Stomach (tissue), 9 donors: Measurements from ENCODE around the gene UBE2C. TPM values are rescaled to one million over a fixed set of nuclear protein-coding genes. Genes with fewer than 3 reads are reported as not detected.

Experiments used
- DNase-seq, 2 donors: peaks; one replicate each; pipeline versions ENCODE4 v3.0.0 to v3.0.0-alpha.2; 2013 to 2019
- H3K27ac ChIP-seq, 5 donors: fragments of 200-600 bp in 4 of 5; sonication (generic) in 4 of 5; one replicate each; pipeline ENCODE4 v1.5.1; 2013 to 2019; ENCODE audit warnings: mild to moderate bottlenecking in 1 of 5, moderate library complexity in 1 of 5
- H3K27me3 ChIP-seq, 3 donors: fragments of 200-600 bp; sonication (generic); one replicate each; pipeline ENCODE4 v1.5.1; 2017 to 2019; ENCODE audit warnings: mixed run types in 1 of 3
- H3K36me3 ChIP-seq, 4 donors: fragments of 200-600 bp; sonication (generic); 1 replicate in 3 of 4; 2 replicates in 1 of 4; pipeline ENCODE4 v1.5.1; 2016 to 2019
- H3K4me1 ChIP-seq, 4 donors: fragments of 200-600 bp; sonication (generic); one replicate each; pipeline ENCODE4 v1.5.1; 2016 to 2019
- H3K4me3 ChIP-seq, 4 donors: fragments of 200-600 bp; sonication (generic) in 3 of 4; one replicate each; pipeline ENCODE4 v1.5.1; 2016 to 2019; ENCODE audit warnings: mild to moderate bottlenecking in 1 of 4
- H3K9me3 ChIP-seq, 4 donors: fragments of 200-600 bp; sonication (generic); one replicate each; pipeline ENCODE4 v1.5.1; 2016 to 2019
- CTCF ChIP-seq, 7 experiments: fragments of 450-650 bp in 4 of 7; fragments of 200-600 bp in 3 of 7; sonication (generic) in 3 of 7; IDR thresholded peaks; one replicate each; pipeline ENCODE4 v1.5.1; 2016 to 2019; ENCODE audit warnings: antibody characterized with exemption in 7 of 7, control low read depth in 2 of 7, mild to moderate bottlenecking in 1 of 7
- EP300 ChIP-seq: sonication (generic); formaldehyde crosslinking; IDR thresholded peaks from one replicate; pipeline ENCODE4 v1.6.1; 2017; ENCODE audit warnings: antibody characterized with exemption
- POLR2A ChIP-seq, 4 donors: fragments of 450-650 bp; IDR thresholded peaks; one replicate each; pipeline ENCODE4 v1.6.1; 2016; ENCODE audit warnings: antibody characterized with exemption in 4 of 4, control low read depth in 2 of 4, mild to moderate bottlenecking in 1 of 4, moderate library complexity in 1 of 4
- POLR2AphosphoS5 ChIP-seq, 3 donors: sonication (generic); formaldehyde crosslinking; IDR thresholded peaks; one replicate each; pipeline ENCODE4 v1.6.1; 2016; ENCODE audit warnings: antibody characterized with exemption in 3 of 3
- WGBS, 5 donors: extraction: QIAGEN DNeasy Blood & Tissue Kit in 3 of 5; methylation state at CpG; one replicate each; pipeline versions ENCODE4 v1.1.5 to v1.1.7; 2013 to 2018; 5-methylcytosine and 5-hydroxymethylcytosine counted together
- intact Hi-C: fragments of 100-400 bp; cut with DNase I; formaldehyde crosslinking; loops from one replicate; pipeline ENCODE4 v1.15.1; 2023; ENCODE audit warnings: low total_unique reads
- polyA plus RNA-seq, 3 donors: library from polyadenylated mRNA; stranded (reverse); fragments of 200-250 nt; gene quantifications; one replicate each; pipeline ENCODE4 v1.2.3, GENCODE V29; 2013
- total RNA-seq, 5 donors: library from RNA; depleted of rRNA; stranded (reverse); fragments of >200 nt; gene quantifications; one replicate each; pipeline versions ENCODE4 v1.1.0 to v1.2.3, GENCODE V29; 2014 to 2016
- donor health status: healthy with polysubstance abuse.
- donor health status: Bipolar disorder and iron deficiency.
- donor health status: healthy.

Gene UBE2C
- total and polyA plus RNA-seq, 8 donors, result 10.5 to 72.2 (median 14.6) TPM; not detected in 1

GRCh38 chr20:45841407-45842129 is 29.1 kb downstream of the UBE2C start:
- peaks cover 0 to 56% (median 27%) of the 10 kb centered on the region in 4 donors for H3K4me1 ChIP-seq

DNA sequence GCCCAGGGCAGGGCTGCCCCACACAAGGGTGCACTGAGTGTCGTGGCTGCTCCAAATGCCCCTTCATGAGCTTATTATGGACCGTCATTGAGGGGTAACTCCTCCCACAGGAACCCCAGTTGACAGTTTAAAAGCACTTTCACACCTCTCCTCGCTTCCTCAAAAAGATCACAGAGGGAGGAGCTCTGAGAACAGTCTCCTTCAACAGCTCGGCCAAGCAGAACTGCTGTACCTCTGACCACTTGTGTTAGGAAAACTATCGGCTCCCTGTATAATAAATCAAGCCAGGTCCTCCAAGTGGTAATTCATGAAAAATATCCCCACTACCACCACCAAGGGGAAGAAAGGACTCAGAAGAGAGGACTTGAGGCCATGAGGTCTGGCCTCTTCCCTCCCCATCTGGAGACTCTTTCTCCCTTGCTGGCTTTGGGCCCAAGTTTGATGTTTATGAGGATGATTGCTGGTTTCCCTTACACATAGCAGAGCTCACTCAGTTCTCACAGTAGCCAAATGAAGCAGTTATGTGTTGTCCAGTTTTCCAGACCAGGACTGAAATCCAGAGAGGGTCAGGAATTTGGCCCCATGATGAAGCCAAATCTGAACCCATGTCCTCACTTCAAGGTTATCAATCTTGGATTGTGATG is 29.8 kb downstream of the UBE2C start:
- Histone ChIP-seq H3K27ac (peak overlapping the region in 4 of 5 donors; percentile 21 to 56 (median 51)), H3K36me3 (peaks cover 55 to 94% (median 80%) of the 10 kb centered on the region in 4 donors), H3K4me1 (peaks cover 0 to 49% (median 21%) of the 10 kb centered on the region in 4 donors), H3K4me3 (no peak overlapping the region), H3K9me3 (no peaks in the 10 kb centered on the region), H3K27me3 (no peaks in the 10 kb centered on the region)
- WGBS, 5 donors, result 42 to 71% (median 65%) methylated on average over 5 of the region's 5 CpGs
- no peak for DNase-seq
- TF ChIP-seq CTCF (IDR thresholded peaks at IDR 0.05) (no peak), EP300 (no peak), POLR2A (IDR thresholded peaks at IDR 0.05) (no peak), POLR2AphosphoS5 (IDR thresholded peaks at IDR 0.05) (no peak)
- intact Hi-C loops, result no loop called here

More at GRCh38 chr20:45841407-45842129, 29.1 kb downstream of the UBE2C start:
- H3K36me3 ChIP-seq, result peaks cover 48 to 94% (median 73%) of the 10 kb centered on the region in 4 donors
- WGBS, 5 donors, result 89 to 95% (median 91%) methylated on average over 10 of the region's 10 CpGs
- no peak overlapping the region for H3K4me3 ChIP-seq
- H3K9me3 ChIP-seq, result no peaks in the 10 kb centered on the region
- intact Hi-C loops, result no loop called here
- peak overlapping the region in 3 of 5 donors; percentile 21 to 52 (median 50) for H3K27ac ChIP-seq
- no peak for TF ChIP-seq POLR2A (IDR thresholded peaks at IDR 0.05)
- no peak for TF ChIP-seq CTCF (IDR thresholded peaks at IDR 0.05)
- TF ChIP-seq POLR2AphosphoS5 (IDR thresholded peaks at IDR 0.05), result no peak
- no peak for TF ChIP-seq EP300
- no peak for DNase-seq
- H3K27me3 ChIP-seq, result no peaks in the 10 kb centered on the region

GRCh38 chr20:45843506-45843905 is 31.1 kb downstream of the UBE2C start:
- 91 to 95% (median 94%) methylated on average over 13 to 14 of the region's 14 CpGs for WGBS, 5 donors
- peaks cover 59 to 97% (median 89%) of the 10 kb centered on the region in 4 donors for H3K36me3 ChIP-seq
- H3K9me3 ChIP-seq, result no peaks in the 10 kb centered on the region
- intact Hi-C loops, result no loop called here
- DNase-seq, result no peak
- no peaks in the 10 kb centered on the region for H3K27me3 ChIP-seq
- TF ChIP-seq POLR2A (IDR thresholded peaks at IDR 0.05) (no peak), EP300 (no peak), CTCF (IDR thresholded peaks at IDR 0.05) (no peak)
- H3K4me1 ChIP-seq, result peaks cover 0 to 41% (median 17%) of the 10 kb centered on the region in 4 donors
- H3K27ac ChIP-seq, result peak overlapping the region in 2 of 5 donors; percentile 50 to 56
- H3K4me3 ChIP-seq, result no peak overlapping the region

- Histone ChIP-seq H3K4me3 (no peak overlapping the region), H3K36me3 (peaks cover 56 to 97% (median 90%) of the 10 kb centered on the region in 4 donors), H3K4me1 (peaks cover 0 to 35% (median 16%) of the 10 kb centered on the region in 4 donors), H3K9me3 (no peaks in the 10 kb centered on the region), H3K27ac (no peak overlapping the region), H3K27me3 (no peaks in the 10 kb centered on the region)
- DNase-seq, result no peak
- intact Hi-C loops, result no loop called here
- TF ChIP-seq CTCF (IDR thresholded peaks at IDR 0.05) (no peak), POLR2A (IDR thresholded peaks at IDR 0.05) (no peak), EP300 (no peak), POLR2AphosphoS5 (IDR thresholded peaks at IDR 0.05) (no peak)
These were observed 33.0 kb downstream of the UBE2C start for GRCh38 chr20:45845452-45845851.
